OCI-LY3 (cell line): Measurements from ENCODE around the gene RRM2.
"Not testable (repeated sequence)": the region's sequence is repeated elsewhere in the genome, so short reads cannot be mapped to it uniquely, and the experiment has no call there.

Experiments
- H2AFZ ChIP-seq: fragments of 200-600, 300-600 bp; shearing (Covaris generic); 2 replicates; pipeline ENCODE4 v1.6.0; 2014; ENCODE audit warnings: antibody characterized with exemption, low read depth, low read length
- H3K27ac ChIP-seq: fragments of 200-600, 300-600 bp; sonication (generic); 2 replicates; pipeline ENCODE4 v1.5.1; 2014; ENCODE audit warnings: mild to moderate bottlenecking, low read length, moderate library complexity, mixed read lengths
- H3K27me3 ChIP-seq: fragments of 200-600, 300-600 bp; sonication (generic); 2 replicates; pipeline ENCODE4 v1.6.1; 2014; ENCODE audit warnings: low read depth, low read length, mixed read lengths
- H3K36me3 ChIP-seq: fragments of 200-600, 300-600 bp; sonication (generic); replicated peaks from 2 replicates; pipeline ENCODE3; 2014; ENCODE audit warnings: low read depth, low read length, mixed read lengths
- H3K4me1 ChIP-seq: fragments of 300-600, 200-600 bp; sonication (generic); 2 replicates; pipeline ENCODE4 v1.6.1; 2014; ENCODE audit warnings: low read length, mixed read lengths
- H3K4me2 ChIP-seq: fragments of 200-600, 300-600 bp; sonication (generic); 2 replicates; pipeline ENCODE4 v1.6.1; 2014; ENCODE audit warnings: low read length, mixed read lengths
- H3K4me3 ChIP-seq: fragments of 300-600, 200-600 bp; sonication (generic); 2 replicates; pipeline ENCODE4 v1.5.1; 2014; ENCODE audit warnings: antibody characterized with exemption, mild to moderate bottlenecking, low read length, moderate library complexity
- H3K79me2 ChIP-seq: fragments of 300-600, 200-600 bp; shearing (Covaris generic); 2 replicates; pipeline ENCODE4 v1.6.1; 2014; ENCODE audit warnings: mild to moderate bottlenecking, low read length, mixed read lengths
- H3K9ac ChIP-seq: fragments of 300-600, 200-600 bp; shearing (Covaris generic); 2 replicates; pipeline ENCODE4 v1.6.0; 2014; ENCODE audit warnings: mild to moderate bottlenecking, low read length, moderate library complexity
- H3K9me3 ChIP-seq: fragments of 200-600, 300-600 bp; shearing (Covaris generic); 2 replicates; pipeline ENCODE4 v1.6.1; 2014; ENCODE audit warnings: low read length, mixed read lengths; ENCODE audit not compliant: insufficient read depth
- H4K20me1 ChIP-seq: fragments of 200-600, 300-600 bp; sonication (generic); 2 replicates; pipeline ENCODE4 v1.6.1; 2016; ENCODE audit warnings: low read length, mixed read lengths; ENCODE audit not compliant: insufficient read depth
- CTCF ChIP-seq: fragments of 200-600, 300-600 bp; sonication (generic); IDR thresholded peaks from 2 replicates; pipeline ENCODE4 v1.5.1; 2014; ENCODE audit warnings: antibody characterized with exemption, low read length, low read depth
- EZH2phosphoT487 ChIP-seq: fragments of 200-600 bp; shearing (Covaris generic); IDR thresholded peaks from 2 replicates; pipeline ENCODE4 v1.6.1; 2018; ENCODE audit warnings: antibody characterized with exemption, mixed run types, low read depth

RRM2 gene

GRCh38 chr2:10091182-10091888 lies 31.2 kb upstream of the RRM2 start:
- H3K4me2 ChIP-seq, result peak overlapping the region; percentile 74
- H3K4me1 ChIP-seq, result peaks cover 24% of the 10 kb centered on the region
- no peak overlapping the region for H3K27ac ChIP-seq
- H3K27me3 ChIP-seq, result peaks cover 37% of the 10 kb centered on the region
- no peaks in the 10 kb centered on the region for H4K20me1 ChIP-seq
- H3K4me3 ChIP-seq, result peak overlapping the region; percentile 77
- peak overlapping the region; percentile 44; the same call in 1 of the 2 replicates for H3K9ac ChIP-seq
- no peaks in the 10 kb centered on the region for H3K36me3 ChIP-seq
- H3K9me3 ChIP-seq, result no peaks in the 10 kb centered on the region
- TF ChIP-seq CTCF (no peak), EZH2phosphoT487 (no peak)
- no peak overlapping the region for H2AFZ ChIP-seq
- no peaks in the 10 kb centered on the region for H3K79me2 ChIP-seq

- Histone ChIP-seq H3K4me2 (peak overlapping the region; percentile 74), H3K27me3 (peaks cover 37% of the 10 kb centered on the region), H3K4me3 (peak overlapping the region; percentile 77), H3K4me1 (peaks cover 24% of the 10 kb centered on the region)
- not testable (repeated sequence) for H2AFZ ChIP-seq, H3K79me2 ChIP-seq, H3K9ac ChIP-seq, H3K9me3 ChIP-seq, H3K36me3 ChIP-seq, H4K20me1 ChIP-seq, H3K27ac ChIP-seq
Measured at GRCh38 chr2:10091889-10092244, 30.7 kb upstream of the RRM2 start.

GRCh38 chr2:10094271-10094814 lies 28.2 kb upstream of the RRM2 start:
- Histone ChIP-seq H3K36me3 (no peaks in the 10 kb centered on the region), H3K4me2 (no peak overlapping the region), H3K27ac (no peak overlapping the region), H3K9me3 (no peaks in the 10 kb centered on the region), H3K9ac (no peak overlapping the region), H3K4me1 (peaks cover 24% of the 10 kb centered on the region), H2AFZ (no peak overlapping the region), H3K27me3 (peaks cover 34% of the 10 kb centered on the region), H3K4me3 (no peak overlapping the region), H3K79me2 (no peaks in the 10 kb centered on the region), H4K20me1 (no peaks in the 10 kb centered on the region)
- TF ChIP-seq CTCF (no peak), EZH2phosphoT487 (no peak)

- Histone ChIP-seq H3K9me3 (no peaks in the 10 kb centered on the region), H3K4me1 (peaks cover 15% of the 10 kb centered on the region), H4K20me1 (no peaks in the 10 kb centered on the region), H3K27me3 (peaks cover 33% of the 10 kb centered on the region), H3K4me2 (no peak overlapping the region), H3K9ac (no peak overlapping the region), H3K27ac (no peak overlapping the region), H3K4me3 (no peak overlapping the region), H2AFZ (no peak overlapping the region), H3K36me3 (no peaks in the 10 kb centered on the region), H3K79me2 (no peaks in the 10 kb centered on the region)
- TF ChIP-seq CTCF (no peak), EZH2phosphoT487 (no peak)
Measured at GRCh38 chr2:10095175-10095574, 27.4 kb upstream of the RRM2 start.
